Thoracic aorta (tissue), 2 donors: ENCODE measurements around the gene ADCY7. TPM values are rescaled to one million over a fixed set of nuclear protein-coding genes. Genes with fewer than 3 reads are reported as not detected.

Experiments
- ATAC-seq: fragments of 150-250 bp; one replicate; pipeline ENCODE4 v1.8.0; 2017; ENCODE audit warnings: low read depth; ENCODE audit not compliant: insufficient number of reproducible peaks, low FRiP score
- DNase-seq: peaks from one replicate; pipeline ENCODE4 v3.0.0-alpha.2; 2020; ENCODE audit warnings: low spot score
- H3K27ac ChIP-seq, 2 donors: fragments of 200-600 bp; sonication (generic); 1 replicate in 1 of 2; 2 replicates in 1 of 2; pipeline ENCODE4 v1.5.1; 2016; ENCODE audit warnings: mild to moderate bottlenecking in 2 of 2, moderate library complexity in 2 of 2
- H3K27me3 ChIP-seq: fragments of 200-600 bp; sonication (generic); replicated peaks from 2 replicates; pipeline ENCODE4 v1.6.0; 2016; ENCODE audit warnings: mild to moderate bottlenecking; ENCODE audit not compliant: insufficient read depth
- H3K36me3 ChIP-seq: fragments of 200-600 bp; sonication (generic); one replicate; pipeline ENCODE4 v1.5.1; 2016
- H3K4me1 ChIP-seq, 2 donors: fragments of 200-600 bp; sonication (generic); 1 replicate in 1 of 2; 2 replicates in 1 of 2; pipeline versions ENCODE4 v1.5.1 to v1.6.0; 2016; ENCODE audit warnings: low read depth in 2 of 2, mild to moderate bottlenecking in 1 of 2; ENCODE audit not compliant: control insufficient read depth in 1 of 2
- H3K4me3 ChIP-seq: fragments of 200-600 bp; sonication (generic); 2 replicates; pipeline ENCODE4 v1.5.1; 2016; ENCODE audit warnings: mild to moderate bottlenecking
- H3K9me3 ChIP-seq: fragments of 200-600 bp; sonication (generic); 2 replicates; pipeline ENCODE4 v1.5.1; 2016
- CTCF ChIP-seq: fragments of 200-600 bp; sonication (generic); IDR thresholded peaks from one replicate; pipeline ENCODE4 v1.5.1; 2019; ENCODE audit warnings: antibody characterized with exemption
- total RNA-seq, 2 donors: library from RNA; depleted of rRNA; stranded (reverse); fragments of >200 nt; gene quantifications; one replicate each; pipeline versions ENCODE4 v1.1.0 to v1.2.3, GENCODE V29; 2016

Gene ADCY7
- total RNA-seq, 2 donors from 2014 or later: 35.9 to 39.8 TPM

GRCh38 chr16:50269061-50269705 lies 2.8 kb downstream of the ADCY7 start:
- Histone ChIP-seq H3K27me3 (no peaks in the 10 kb centered on the region), H3K4me3 (no peak overlapping the region), H3K27ac (no peak overlapping the region), H3K4me1 (peaks cover 10 to 26% of the 10 kb centered on the region in 2 donors), H3K36me3 (no peaks in the 10 kb centered on the region), H3K9me3 (no peaks in the 10 kb centered on the region)
- no peak for TF ChIP-seq CTCF
- DNase-seq (no peak), ATAC-seq (no peak)

- ATAC-seq: no peak
- Histone ChIP-seq H3K27me3 (no peaks in the 10 kb centered on the region), H3K4me1 (peaks cover 10 to 26% of the 10 kb centered on the region in 2 donors), H3K36me3 (no peaks in the 10 kb centered on the region), H3K4me3 (no peak overlapping the region), H3K9me3 (no peaks in the 10 kb centered on the region), H3K27ac (no peak overlapping the region)
- no peak for TF ChIP-seq CTCF
- DNase-seq: no peak
These were observed 3.6 kb downstream of the ADCY7 start for GRCh38 chr16:50269769-50270509.

GRCh38 chr16:50270510-50271147 lies 4.3 kb downstream of the ADCY7 start:
- ATAC-seq (no peak), DNase-seq (no peak)
- no peak overlapping the region for H3K27ac ChIP-seq
- H3K36me3 ChIP-seq: no peaks in the 10 kb centered on the region
- TF ChIP-seq CTCF: no peak
- H3K4me3 ChIP-seq: no peak overlapping the region
- peaks cover 8 to 22% of the 10 kb centered on the region in 2 donors for H3K4me1 ChIP-seq
- no peaks in the 10 kb centered on the region for H3K27me3 ChIP-seq
- no peaks in the 10 kb centered on the region for H3K9me3 ChIP-seq

- Histone ChIP-seq H3K4me1 (peaks cover 2 to 14% of the 10 kb centered on the region in 2 donors), H3K36me3 (no peaks in the 10 kb centered on the region), H3K4me3 (no peak overlapping the region), H3K27ac (no peak overlapping the region), H3K27me3 (no peaks in the 10 kb centered on the region), H3K9me3 (no peaks in the 10 kb centered on the region)
- no peak for TF ChIP-seq CTCF
- DNase-seq (no peak), ATAC-seq (no peak)
These were observed 5.0 kb downstream of the ADCY7 start for GRCh38 chr16:50271148-50272041.
